Measurements from ENCODE around the gene SNX32. TPM values are rescaled to one million over a fixed set of nuclear protein-coding genes. Genes with fewer than 3 reads are reported as not detected.

The SNX32 gene
- total and polyA plus RNA-seq, 2 of the 13 experiments (the other 11 are each of a cell fraction or from before 2014, with no cell fraction given) = 0.09 to 0.34 TPM

DNA sequence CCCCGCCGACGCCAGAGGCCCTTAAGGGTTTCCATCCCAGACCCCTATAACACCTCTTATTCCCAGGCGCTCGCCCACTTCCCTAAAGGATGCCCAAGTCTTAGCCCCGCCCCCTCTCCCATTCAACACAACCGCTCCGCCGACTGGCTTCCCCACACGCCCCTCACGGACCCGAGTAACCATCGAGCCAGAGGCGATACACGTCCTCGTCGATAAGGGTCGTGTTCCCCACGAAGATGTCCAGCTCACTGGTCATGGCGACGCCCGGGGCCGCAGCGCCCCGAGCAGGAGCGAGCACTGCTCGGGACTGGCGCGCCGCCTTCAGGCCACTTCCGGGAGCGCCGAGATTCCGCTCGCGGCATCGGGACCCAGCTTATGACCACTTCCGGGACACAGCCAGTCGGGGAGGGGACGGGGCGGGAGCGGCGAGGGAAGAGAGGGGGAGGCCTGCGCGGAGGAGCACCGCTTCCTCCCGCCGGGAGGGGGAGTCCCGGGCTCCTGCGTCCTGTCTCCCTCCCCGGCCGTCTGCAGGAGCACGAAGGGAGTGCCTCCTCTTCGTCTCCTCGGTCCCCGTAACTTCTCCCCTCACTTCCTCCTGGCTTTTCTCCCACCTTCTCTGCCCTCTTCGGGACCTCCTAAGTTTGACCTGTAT lies 54.5 kb downstream of the SNX32 start, which contains the start of gene FIBP (continued):
- TF ChIP-seq, protein P1, sequence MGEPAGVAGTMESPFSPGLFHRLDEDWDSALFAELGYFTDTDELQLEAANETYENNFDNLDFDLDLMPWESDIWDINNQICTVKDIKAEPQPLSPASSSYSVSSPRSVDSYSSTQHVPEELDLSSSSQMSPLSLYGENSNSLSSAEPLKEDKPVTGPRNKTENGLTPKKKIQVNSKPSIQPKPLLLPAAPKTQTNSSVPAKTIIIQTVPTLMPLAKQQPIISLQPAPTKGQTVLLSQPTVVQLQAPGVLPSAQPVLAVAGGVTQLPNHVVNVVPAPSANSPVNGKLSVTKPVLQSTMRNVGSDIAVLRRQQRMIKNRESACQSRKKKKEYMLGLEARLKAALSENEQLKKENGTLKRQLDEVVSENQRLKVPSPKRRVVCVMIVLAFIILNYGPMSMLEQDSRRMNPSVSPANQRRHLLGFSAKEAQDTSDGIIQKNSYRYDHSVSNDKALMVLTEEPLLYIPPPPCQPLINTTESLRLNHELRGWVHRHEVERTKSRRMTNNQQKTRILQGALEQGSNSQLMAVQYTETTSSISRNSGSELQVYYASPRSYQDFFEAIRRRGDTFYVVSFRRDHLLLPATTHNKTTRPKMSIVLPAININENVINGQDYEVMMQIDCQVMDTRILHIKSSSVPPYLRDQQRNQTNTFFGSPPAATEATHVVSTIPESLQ (CRISPR knock-in tag; conservative IDR thresholded peaks at IDR 0.05) = no peak
- TF ChIP-seq ZBTB33 (CRISPR knock-in tag; IDR thresholded peaks at IDR 0.05) (peak; percentile 57), ZNF446 (CRISPR knock-in tag; IDR thresholded peaks at IDR 0.05) (no peak), ZNF691 (CRISPR knock-in tag; IDR thresholded peaks at IDR 0.05; ENCODE audit: borderline replicate concordance, low read depth) (peak; percentile 61; the same call in 1 of the 2 replicates), PPARG (CRISPR knock-in tag; conservative IDR thresholded peaks at IDR 0.05) (no peak), MEIS2 (CRISPR knock-in tag; IDR thresholded peaks at IDR 0.05) (no peak), PHF20 (CRISPR knock-in tag; IDR thresholded peaks at IDR 0.05) (peak; percentile 88), ZNF780A (CRISPR knock-in tag; IDR thresholded peaks at IDR 0.05) (no peak), RBM39 (IDR thresholded peaks at IDR 0.05; ENCODE audit: low read depth, low read length, poor library complexity, severe bottlenecking) (peak; percentile 66), NBN (conservative IDR thresholded peaks at IDR 0.05) (no peak), MTA1 (CRISPR knock-in tag; IDR thresholded peaks at IDR 0.05; ENCODE audit: borderline replicate concordance) (no peak), HDAC1 (CRISPR knock-in tag; IDR thresholded peaks at IDR 0.05) (peak; percentile 91), POLR2AphosphoS5 (IDR thresholded peaks at IDR 0.05; ENCODE audit: low read depth, low read length) (peak; percentile 85), ZNF432 (CRISPR knock-in tag; IDR thresholded peaks at IDR 0.05; ENCODE audit: borderline replicate concordance) (no peak), NKX3-1 (CRISPR knock-in tag; IDR thresholded peaks at IDR 0.05) (no peak; the same call in 1 of the 2 replicates)
- TF ChIP-seq, protein P2, sequence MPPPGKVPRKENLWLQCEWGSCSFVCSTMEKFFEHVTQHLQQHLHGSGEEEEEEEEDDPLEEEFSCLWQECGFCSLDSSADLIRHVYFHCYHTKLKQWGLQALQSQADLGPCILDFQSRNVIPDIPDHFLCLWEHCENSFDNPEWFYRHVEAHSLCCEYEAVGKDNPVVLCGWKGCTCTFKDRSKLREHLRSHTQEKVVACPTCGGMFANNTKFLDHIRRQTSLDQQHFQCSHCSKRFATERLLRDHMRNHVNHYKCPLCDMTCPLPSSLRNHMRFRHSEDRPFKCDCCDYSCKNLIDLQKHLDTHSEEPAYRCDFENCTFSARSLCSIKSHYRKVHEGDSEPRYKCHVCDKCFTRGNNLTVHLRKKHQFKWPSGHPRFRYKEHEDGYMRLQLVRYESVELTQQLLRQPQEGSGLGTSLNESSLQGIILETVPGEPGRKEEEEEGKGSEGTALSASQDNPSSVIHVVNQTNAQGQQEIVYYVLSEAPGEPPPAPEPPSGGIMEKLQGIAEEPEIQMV (CRISPR knock-in tag; IDR thresholded peaks at IDR 0.05; ENCODE audit: low read depth) = no peak
- TF ChIP-seq, protein P3, sequence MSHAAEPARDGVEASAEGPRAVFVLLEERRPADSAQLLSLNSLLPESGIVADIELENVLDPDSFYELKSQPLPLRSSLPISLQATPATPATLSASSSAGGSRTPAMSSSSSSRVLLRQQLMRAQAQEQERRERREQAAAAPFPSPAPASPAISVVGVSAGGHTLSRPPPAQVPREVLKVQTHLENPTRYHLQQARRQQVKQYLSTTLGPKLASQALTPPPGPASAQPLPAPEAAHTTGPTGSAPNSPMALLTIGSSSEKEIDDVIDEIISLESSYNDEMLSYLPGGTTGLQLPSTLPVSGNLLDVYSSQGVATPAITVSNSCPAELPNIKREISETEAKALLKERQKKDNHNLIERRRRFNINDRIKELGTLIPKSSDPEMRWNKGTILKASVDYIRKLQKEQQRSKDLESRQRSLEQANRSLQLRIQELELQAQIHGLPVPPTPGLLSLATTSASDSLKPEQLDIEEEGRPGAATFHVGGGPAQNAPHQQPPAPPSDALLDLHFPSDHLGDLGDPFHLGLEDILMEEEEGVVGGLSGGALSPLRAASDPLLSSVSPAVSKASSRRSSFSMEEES (CRISPR knock-in tag; IDR thresholded peaks at IDR 0.05) = no peak
- TF ChIP-seq, protein P4, sequence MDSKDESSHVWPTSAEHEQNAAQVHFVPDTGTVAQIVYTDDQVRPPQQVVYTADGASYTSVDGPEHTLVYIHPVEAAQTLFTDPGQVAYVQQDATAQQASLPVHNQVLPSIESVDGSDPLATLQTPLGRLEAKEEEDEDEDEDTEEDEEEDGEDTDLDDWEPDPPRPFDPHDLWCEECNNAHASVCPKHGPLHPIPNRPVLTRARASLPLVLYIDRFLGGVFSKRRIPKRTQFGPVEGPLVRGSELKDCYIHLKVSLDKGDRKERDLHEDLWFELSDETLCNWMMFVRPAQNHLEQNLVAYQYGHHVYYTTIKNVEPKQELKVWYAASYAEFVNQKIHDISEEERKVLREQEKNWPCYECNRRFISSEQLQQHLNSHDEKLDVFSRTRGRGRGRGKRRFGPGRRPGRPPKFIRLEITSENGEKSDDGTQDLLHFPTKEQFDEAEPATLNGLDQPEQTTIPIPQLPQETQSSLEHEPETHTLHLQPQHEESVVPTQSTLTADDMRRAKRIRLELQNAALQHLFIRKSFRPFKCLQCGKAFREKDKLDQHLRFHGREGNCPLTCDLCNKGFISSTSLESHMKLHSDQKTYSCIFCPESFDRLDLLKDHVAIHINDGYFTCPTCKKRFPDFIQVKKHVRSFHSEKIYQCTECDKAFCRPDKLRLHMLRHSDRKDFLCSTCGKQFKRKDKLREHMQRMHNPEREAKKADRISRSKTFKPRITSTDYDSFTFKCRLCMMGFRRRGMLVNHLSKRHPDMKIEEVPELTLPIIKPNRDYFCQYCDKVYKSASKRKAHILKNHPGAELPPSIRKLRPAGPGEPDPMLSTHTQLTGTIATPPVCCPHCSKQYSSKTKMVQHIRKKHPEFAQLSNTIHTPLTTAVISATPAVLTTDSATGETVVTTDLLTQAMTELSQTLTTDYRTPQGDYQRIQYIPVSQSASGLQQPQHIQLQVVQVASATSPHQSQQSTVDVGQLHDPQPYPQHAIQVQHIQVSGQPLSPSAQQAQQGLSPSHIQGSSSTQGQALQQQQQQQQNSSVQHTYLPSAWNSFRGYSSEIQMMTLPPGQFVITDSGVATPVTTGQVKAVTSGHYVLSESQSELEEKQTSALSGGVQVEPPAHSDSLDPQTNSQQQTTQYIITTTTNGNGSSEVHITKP (CRISPR knock-in tag; IDR thresholded peaks at IDR 0.05; ENCODE audit: low read depth) = peak; percentile 84
